ENCODE measurements around the gene KCNJ6. TPM values are rescaled to one million over a fixed set of nuclear protein-coding genes. Genes with fewer than 3 reads are reported as not detected.
A peak's percentile ranks its signal among the peaks of the same experiment; 100 is the strongest.

Gene KCNJ6
- total RNA-seq, 1 donor from 2014 or later: 10.5 TPM

DNA sequence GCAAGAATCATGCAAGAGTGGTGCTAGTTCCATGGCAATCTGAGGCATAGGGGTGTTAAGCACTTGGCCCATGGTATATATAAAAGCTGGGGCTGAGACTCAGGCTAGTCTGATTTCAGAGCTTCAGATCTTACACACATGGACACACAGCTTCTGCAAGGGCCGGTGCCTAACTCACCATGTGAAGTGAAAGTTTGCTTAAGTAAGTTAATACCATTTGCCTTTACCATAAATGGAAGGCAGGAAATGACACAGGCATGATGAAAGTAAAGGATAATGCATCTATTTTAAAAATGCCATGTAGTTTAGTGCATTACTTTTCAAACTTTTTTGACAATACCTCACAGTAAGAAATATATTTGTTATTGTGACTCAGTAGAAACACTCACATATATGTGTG, 122.6 kb downstream of the KCNJ6 start:
- H3K36me3 Mint-ChIP-seq (ENCODE audit: unreplicated experiment): no peaks in the 10 kb centered on the region
- H3K27ac Mint-ChIP-seq (ENCODE audit: unreplicated experiment): no peak overlapping the region
- no peaks in the 10 kb centered on the region for H3K9me3 Mint-ChIP-seq (ENCODE audit: unreplicated experiment)
- TF ChIP-seq, protein P1, sequence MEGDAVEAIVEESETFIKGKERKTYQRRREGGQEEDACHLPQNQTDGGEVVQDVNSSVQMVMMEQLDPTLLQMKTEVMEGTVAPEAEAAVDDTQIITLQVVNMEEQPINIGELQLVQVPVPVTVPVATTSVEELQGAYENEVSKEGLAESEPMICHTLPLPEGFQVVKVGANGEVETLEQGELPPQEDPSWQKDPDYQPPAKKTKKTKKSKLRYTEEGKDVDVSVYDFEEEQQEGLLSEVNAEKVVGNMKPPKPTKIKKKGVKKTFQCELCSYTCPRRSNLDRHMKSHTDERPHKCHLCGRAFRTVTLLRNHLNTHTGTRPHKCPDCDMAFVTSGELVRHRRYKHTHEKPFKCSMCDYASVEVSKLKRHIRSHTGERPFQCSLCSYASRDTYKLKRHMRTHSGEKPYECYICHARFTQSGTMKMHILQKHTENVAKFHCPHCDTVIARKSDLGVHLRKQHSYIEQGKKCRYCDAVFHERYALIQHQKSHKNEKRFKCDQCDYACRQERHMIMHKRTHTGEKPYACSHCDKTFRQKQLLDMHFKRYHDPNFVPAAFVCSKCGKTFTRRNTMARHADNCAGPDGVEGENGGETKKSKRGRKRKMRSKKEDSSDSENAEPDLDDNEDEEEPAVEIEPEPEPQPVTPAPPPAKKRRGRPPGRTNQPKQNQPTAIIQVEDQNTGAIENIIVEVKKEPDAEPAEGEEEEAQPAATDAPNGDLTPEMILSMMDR (IDR thresholded peaks at IDR 0.05): no peak
- no peaks in the 10 kb centered on the region for H3K27me3 Mint-ChIP-seq (ENCODE audit: unreplicated experiment)
- peaks cover 45% of the 10 kb centered on the region for H3K4me1 Mint-ChIP-seq (ENCODE audit: unreplicated experiment)
- no peak overlapping the region for H3K4me3 Mint-ChIP-seq (ENCODE audit: unreplicated experiment)
- DNase-seq (ENCODE audit: extremely low spot score, unreplicated experiment): no peak

DNA sequence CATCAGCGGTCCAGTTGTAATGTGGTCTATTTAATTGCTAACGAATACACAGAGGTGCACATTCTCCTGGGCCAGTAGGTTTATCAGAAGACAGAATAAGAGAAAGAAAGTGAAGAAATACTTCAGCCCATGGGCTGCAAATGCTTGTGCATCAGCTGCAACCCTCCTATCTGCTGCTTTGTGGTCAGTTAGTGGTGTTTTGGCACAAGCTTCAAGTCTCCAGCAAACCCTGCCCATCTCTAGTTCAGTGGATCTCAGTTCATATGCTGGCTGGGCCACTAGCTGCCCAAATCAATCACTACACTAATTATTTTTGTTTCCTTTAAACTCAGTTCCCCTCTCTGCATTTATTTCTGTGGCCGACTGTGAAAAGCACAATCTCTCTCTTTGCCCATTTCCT, 124.2 kb downstream of the KCNJ6 start:
- DNase-seq (ENCODE audit: extremely low spot score, unreplicated experiment): no peak
- Mint-ChIP-seq H3K27me3 (ENCODE audit: unreplicated experiment) (no peaks in the 10 kb centered on the region), H3K4me1 (ENCODE audit: unreplicated experiment) (peaks cover 47% of the 10 kb centered on the region), H3K9me3 (ENCODE audit: unreplicated experiment) (peaks cover 3% of the 10 kb centered on the region), H3K27ac (ENCODE audit: unreplicated experiment) (peak overlapping the region; percentile 2), H3K36me3 (ENCODE audit: unreplicated experiment) (no peaks in the 10 kb centered on the region), H3K4me3 (ENCODE audit: unreplicated experiment) (no peak overlapping the region)
- TF ChIP-seq, protein P1 (IDR thresholded peaks at IDR 0.05): no peak

DNA sequence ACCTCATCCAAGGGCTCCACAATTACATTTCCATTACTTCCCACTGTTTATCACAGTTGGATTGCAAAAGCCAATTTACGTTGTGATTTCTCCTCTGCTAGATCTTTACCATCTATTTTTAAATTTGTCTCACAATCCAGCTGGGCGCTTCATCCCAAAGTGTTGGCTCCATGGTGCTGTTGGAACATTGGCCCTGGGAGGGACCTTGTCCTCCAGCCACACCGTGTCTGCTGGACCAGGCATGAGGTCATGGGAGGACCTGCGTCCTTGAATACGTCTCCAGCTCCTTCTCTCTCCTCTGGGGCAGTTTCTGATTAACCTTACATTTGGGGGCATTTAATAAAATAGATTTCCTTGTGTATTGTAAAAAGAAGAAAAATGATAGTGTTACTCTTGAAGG, 125.4 kb downstream of the KCNJ6 start:
- Mint-ChIP-seq H3K4me1 (ENCODE audit: unreplicated experiment) (peaks cover 57% of the 10 kb centered on the region), H3K9me3 (ENCODE audit: unreplicated experiment) (peaks cover 3% of the 10 kb centered on the region), H3K4me3 (ENCODE audit: unreplicated experiment) (no peak overlapping the region), H3K36me3 (ENCODE audit: unreplicated experiment) (no peaks in the 10 kb centered on the region), H3K27ac (ENCODE audit: unreplicated experiment) (no peak overlapping the region), H3K27me3 (ENCODE audit: unreplicated experiment) (no peaks in the 10 kb centered on the region)
- TF ChIP-seq, protein P1 (IDR thresholded peaks at IDR 0.05): no peak
- DNase-seq (ENCODE audit: extremely low spot score, unreplicated experiment): no peak

DNA sequence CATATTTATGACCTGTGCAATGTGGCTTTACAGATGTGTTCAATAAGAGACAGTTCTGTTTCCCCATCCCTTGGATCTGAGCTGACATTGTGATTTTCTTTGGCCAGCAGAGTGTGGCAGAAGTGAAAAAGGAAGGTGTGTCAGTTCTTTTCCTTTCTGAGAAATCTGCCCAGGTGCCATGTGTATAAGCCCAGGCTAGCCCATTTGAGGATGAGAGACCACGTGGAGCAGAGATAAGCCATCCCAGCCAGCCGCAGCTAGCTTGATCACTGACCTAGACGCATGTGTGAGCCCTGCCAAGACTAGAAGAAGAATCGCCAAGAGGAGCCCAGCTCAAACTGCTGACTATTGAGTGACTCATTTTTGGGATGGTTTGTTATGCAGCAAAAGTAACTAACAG, 127.8 kb downstream of the KCNJ6 start:
- Mint-ChIP-seq H3K4me1 (ENCODE audit: unreplicated experiment) (peaks cover 60% of the 10 kb centered on the region), H3K27me3 (ENCODE audit: unreplicated experiment) (no peaks in the 10 kb centered on the region), H3K4me3 (ENCODE audit: unreplicated experiment) (no peak overlapping the region), H3K9me3 (ENCODE audit: unreplicated experiment) (peaks cover 3% of the 10 kb centered on the region), H3K36me3 (ENCODE audit: unreplicated experiment) (no peaks in the 10 kb centered on the region), H3K27ac (ENCODE audit: unreplicated experiment) (peak overlapping the region; percentile 13)
- no peak for DNase-seq (ENCODE audit: extremely low spot score, unreplicated experiment)
- TF ChIP-seq, protein P1 (IDR thresholded peaks at IDR 0.05): no peak

DNA sequence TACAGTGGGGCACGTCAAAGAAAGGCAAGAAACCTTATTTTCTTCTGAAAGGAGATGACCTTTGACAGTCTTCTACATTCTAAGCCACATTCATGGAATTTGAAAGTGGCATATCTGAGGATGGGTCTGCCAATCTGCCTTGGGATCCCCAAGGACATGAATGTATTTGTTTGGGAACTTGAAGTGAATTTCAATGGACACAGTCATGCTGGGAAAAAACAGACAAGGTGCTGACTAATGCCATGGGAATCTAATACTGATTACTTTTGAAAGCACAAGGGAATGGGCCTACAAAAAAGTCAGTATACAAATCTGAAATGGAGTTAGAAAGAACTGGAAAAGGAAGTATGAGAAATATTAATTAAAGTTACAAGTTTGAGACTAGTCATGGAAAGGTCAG, 128.8 kb downstream of the KCNJ6 start:
- Mint-ChIP-seq H3K36me3 (ENCODE audit: unreplicated experiment) (no peaks in the 10 kb centered on the region), H3K9me3 (ENCODE audit: unreplicated experiment) (peaks cover 3% of the 10 kb centered on the region), H3K27me3 (ENCODE audit: unreplicated experiment) (no peaks in the 10 kb centered on the region), H3K4me3 (ENCODE audit: unreplicated experiment) (no peak overlapping the region), H3K27ac (ENCODE audit: unreplicated experiment) (peak overlapping the region; percentile 83), H3K4me1 (ENCODE audit: unreplicated experiment) (peaks cover 56% of the 10 kb centered on the region)
- no peak for DNase-seq (ENCODE audit: extremely low spot score, unreplicated experiment)
- TF ChIP-seq, protein P1 (IDR thresholded peaks at IDR 0.05): no peak

Data from osteocyte (in vitro differentiated cells).